Lung (tissue), 12 donors: Measurements from ENCODE around the gene SLC4A1AP. TPM values are rescaled to one million over a fixed set of nuclear protein-coding genes. Genes with fewer than 3 reads are reported as not detected.
"Not testable (repeated sequence)": the region's sequence is repeated elsewhere in the genome, so short reads cannot be mapped to it uniquely, and the experiment has no call there.

Source experiments
- ATAC-seq: fragments of 200-7000 bp; cut with Tn5 transposase; one replicate; pipeline ENCODE4 v1.9.1; 2020; ENCODE audit warnings: moderate number of reproducible peaks; ENCODE audit not compliant: insufficient read depth, low FRiP score
- DNase-seq, 3 donors: peaks; one replicate each; pipeline ENCODE4 v3.0.0-alpha.2; 2013 to 2017
- H3K27ac ChIP-seq, 2 donors: one replicate each; pipeline ENCODE4 v1.5.1; 2013; ENCODE audit warnings: mild to moderate bottlenecking in 2 of 2, moderate library complexity in 2 of 2, control low read depth in 1 of 2, inconsistent platforms in 1 of 2, low read depth in 1 of 2, low read length in 1 of 2
- H3K27me3 ChIP-seq, 3 donors: one replicate each; pipeline ENCODE4 v1.5.1; 2013; ENCODE audit warnings: low read length in 2 of 3; ENCODE audit not compliant: control insufficient read depth in 3 of 3, insufficient read depth in 3 of 3
- H3K36me3 ChIP-seq, 4 donors: one replicate each; pipeline ENCODE4 v1.5.1; 2013; ENCODE audit warnings: low read length in 4 of 4, mild to moderate bottlenecking in 1 of 4, moderate library complexity in 1 of 4; ENCODE audit not compliant: control insufficient read depth in 4 of 4, insufficient read depth in 4 of 4
- H3K4me1 ChIP-seq, 5 donors: one replicate each; pipeline ENCODE4 v1.5.1; 2013; ENCODE audit warnings: low read length in 5 of 5, mild to moderate bottlenecking in 2 of 5, moderate library complexity in 1 of 5; ENCODE audit not compliant: control insufficient read depth in 5 of 5, insufficient read depth in 5 of 5
- H3K4me3 ChIP-seq: one replicate; pipeline ENCODE4 v1.5.1; 2013; ENCODE audit warnings: mild to moderate bottlenecking, control low read depth, moderate library complexity
- H3K9ac ChIP-seq, 2 donors: one replicate each; pipeline ENCODE4 v1.5.1; 2013; ENCODE audit warnings: low read length in 2 of 2, control low read depth in 1 of 2; ENCODE audit not compliant: insufficient read depth in 1 of 2
- H3K9me3 ChIP-seq, 4 donors: one replicate each; pipeline ENCODE4 v1.5.1; 2013; ENCODE audit warnings: low read length in 3 of 4, mild to moderate bottlenecking in 1 of 4, moderate library complexity in 1 of 4; ENCODE audit not compliant: control insufficient read depth in 4 of 4, insufficient read depth in 3 of 4
- CTCF ChIP-seq: IDR thresholded peaks from 2 replicates; pipeline ENCODE4 v1.5.1; 2012; ENCODE audit warnings: mild to moderate bottlenecking; ENCODE audit errors: control extremely low read depth, extremely low read depth
- WGBS, 2 donors: extraction: QIAGEN DNeasy Blood & Tissue Kit; methylation state at CpG; one replicate each; pipeline ENCODE4 v1.1.7; 2013; 5-methylcytosine and 5-hydroxymethylcytosine counted together
- polyA plus RNA-seq, 2 donors: library from polyadenylated mRNA; stranded (reverse); fragments of 200-250 nt; gene quantifications; one replicate each; pipeline ENCODE4 v1.2.1, GENCODE V29; 2013
- total RNA-seq, 2 donors: library from RNA; depleted of rRNA in 1 of 2; stranded (reverse); fragments of >200 nt in 1 of 2; gene quantifications; one replicate each; pipeline ENCODE4 v1.2.1, GENCODE V29; 2014 to 2021
- donor health status: control.
- donor health status: control.
- donor health status: Bipolar disorder and iron deficiency.
- donor health status: healthy.
- donor health status: DM: yes; HTN: yes; CAD: no.

Gene SLC4A1AP
- total and polyA plus RNA-seq, 4 donors = 14.0 to 28.6 (median 17.9) TPM

- ATAC-seq (peak; percentile 81), DNase-seq (peak; percentile 79 to 90 (median 90))
- H3K4me1 ChIP-seq = peaks cover 0 to 2% (median 0%) of the 10 kb centered on the region in 5 donors
- no peaks in the 10 kb centered on the region for H3K9me3 ChIP-seq
- H3K9ac ChIP-seq = no peak overlapping the region
- H3K4me3 ChIP-seq = no peak overlapping the region
- no peaks in the 10 kb centered on the region for H3K27me3 ChIP-seq
- peaks cover 13 to 30% (median 16%) of the 10 kb centered on the region in 4 donors for H3K36me3 ChIP-seq
- H3K27ac ChIP-seq = no peak overlapping the region
- WGBS, 2 donors = 43 to 44% methylated on average over 9 of the region's 9 CpGs
- TF ChIP-seq CTCF = peak; percentile 99
Observed at GRCh38 chr2:27683390-27684071, 19.8 kb downstream of the SLC4A1AP start.

- H3K4me1 ChIP-seq, DNase-seq, H3K27me3 ChIP-seq, H3K9ac ChIP-seq, ATAC-seq, H3K27ac ChIP-seq, H3K4me3 ChIP-seq, H3K9me3 ChIP-seq: not testable (repeated sequence)
- H3K36me3 ChIP-seq = peaks cover 15 to 32% (median 15%) of the 10 kb centered on the region in 4 donors
- 91 to 96% methylated on average over 1 of the region's 1 CpG for WGBS, 2 donors
Observed at GRCh38 chr2:27685006-27685405, 21.3 kb downstream of the SLC4A1AP start.

- peaks cover 0 to 2% (median 0%) of the 10 kb centered on the region in 5 donors for H3K4me1 ChIP-seq
- no peak for ATAC-seq
- no peaks in the 10 kb centered on the region for H3K9me3 ChIP-seq
- no peak for TF ChIP-seq CTCF
- no peak for DNase-seq
- no peak overlapping the region for H3K4me3 ChIP-seq
- peak overlapping the region in 1 of 2 donors; percentile 14 for H3K27ac ChIP-seq
- WGBS, 2 donors = 97 to 98% methylated on average over 3 of the region's 3 CpGs
- no peaks in the 10 kb centered on the region for H3K27me3 ChIP-seq
- peaks cover 15 to 31% (median 15%) of the 10 kb centered on the region in 4 donors for H3K36me3 ChIP-seq
- no peak overlapping the region for H3K9ac ChIP-seq
Observed at GRCh38 chr2:27685577-27685976, 21.9 kb downstream of the SLC4A1AP start.

GRCh38 chr2:27687232-27687631 is 23.5 kb downstream of the SLC4A1AP start:
- Histone ChIP-seq H3K36me3 (peaks cover 12 to 29% (median 15%) of the 10 kb centered on the region in 4 donors), H3K27me3 (no peaks in the 10 kb centered on the region), H3K4me1 (peaks cover 0 to 2% (median 0%) of the 10 kb centered on the region in 5 donors), H3K4me3 (no peak overlapping the region), H3K9me3 (no peaks in the 10 kb centered on the region), H3K27ac (no peak overlapping the region), H3K9ac (no peak overlapping the region)
- WGBS, 2 donors = 96 to 98% methylated on average over 1 of the region's 1 CpG
- ATAC-seq = no peak
- no peak for TF ChIP-seq CTCF
- DNase-seq = no peak
